GM19372 (cell line): ENCODE results near the gene RABGEF1.
"Not testable (repeated sequence)": the region's sequence is repeated elsewhere in the genome, so short reads cannot be mapped to it uniquely, and the experiment has no call there.

ENCODE experiments used
- ATAC-seq: cut with Tn5 transposase; IDR thresholded peaks from one replicate; pipeline ENCODE4 v1.9.1; 2021; ENCODE audit warnings: mild to moderate bottlenecking, low read depth, moderate library complexity; ENCODE audit not compliant: unreplicated experiment

Gene RABGEF1

DNA sequence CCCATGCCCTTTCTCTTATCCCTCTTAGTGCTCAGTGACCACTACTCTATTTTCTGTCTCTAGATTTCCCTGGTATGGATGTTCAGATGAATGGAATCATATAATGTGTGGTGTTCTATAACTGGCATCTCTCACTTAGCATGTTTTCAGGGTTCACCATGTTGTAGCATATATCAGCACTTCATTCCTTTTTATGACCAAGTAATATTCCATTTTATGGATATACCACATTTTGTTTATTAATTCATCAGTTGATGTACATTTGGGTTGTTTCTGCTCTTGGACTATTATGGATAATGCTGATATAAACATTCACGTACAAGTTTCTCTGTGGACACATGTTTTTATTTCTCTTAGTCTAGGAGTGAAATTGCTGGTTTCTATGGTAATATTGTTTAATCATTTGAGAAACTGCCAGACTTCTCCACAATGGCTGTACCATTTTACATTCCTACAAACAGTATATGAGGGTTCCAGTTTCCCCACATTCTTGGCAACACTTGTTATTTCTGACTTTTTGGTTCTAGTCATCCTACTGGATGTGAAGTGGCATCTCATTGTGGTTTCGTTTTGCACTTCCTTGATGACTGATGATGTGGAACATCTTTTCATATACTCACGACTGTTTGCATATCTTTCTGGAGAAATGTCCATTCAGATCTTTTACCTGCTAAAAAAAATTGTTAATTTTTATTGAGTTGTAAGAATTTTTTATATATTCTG, 23.3 kb downstream of the RABGEF1 start:
- ATAC-seq = not testable (repeated sequence)

DNA sequence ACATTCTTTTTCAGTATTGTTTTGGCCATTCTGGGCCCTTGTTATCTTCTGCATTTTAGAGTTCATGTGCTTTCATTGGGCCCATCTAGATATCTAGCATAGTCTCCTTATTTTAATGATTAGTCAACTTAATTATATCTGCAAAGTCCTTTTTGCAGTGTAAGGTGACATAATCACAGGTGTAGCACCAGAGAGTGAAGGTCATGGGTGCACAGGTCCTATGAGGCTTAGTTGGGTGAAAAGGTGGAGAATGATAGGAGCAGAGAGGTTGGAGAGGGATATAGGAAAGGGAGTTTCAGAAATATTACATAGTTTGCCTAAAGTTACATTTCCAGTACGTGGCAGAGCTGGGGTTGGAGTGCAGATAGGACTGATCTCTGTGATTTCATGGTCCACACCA, 24.4 kb downstream of the RABGEF1 start:
- not testable (repeated sequence) for ATAC-seq

DNA sequence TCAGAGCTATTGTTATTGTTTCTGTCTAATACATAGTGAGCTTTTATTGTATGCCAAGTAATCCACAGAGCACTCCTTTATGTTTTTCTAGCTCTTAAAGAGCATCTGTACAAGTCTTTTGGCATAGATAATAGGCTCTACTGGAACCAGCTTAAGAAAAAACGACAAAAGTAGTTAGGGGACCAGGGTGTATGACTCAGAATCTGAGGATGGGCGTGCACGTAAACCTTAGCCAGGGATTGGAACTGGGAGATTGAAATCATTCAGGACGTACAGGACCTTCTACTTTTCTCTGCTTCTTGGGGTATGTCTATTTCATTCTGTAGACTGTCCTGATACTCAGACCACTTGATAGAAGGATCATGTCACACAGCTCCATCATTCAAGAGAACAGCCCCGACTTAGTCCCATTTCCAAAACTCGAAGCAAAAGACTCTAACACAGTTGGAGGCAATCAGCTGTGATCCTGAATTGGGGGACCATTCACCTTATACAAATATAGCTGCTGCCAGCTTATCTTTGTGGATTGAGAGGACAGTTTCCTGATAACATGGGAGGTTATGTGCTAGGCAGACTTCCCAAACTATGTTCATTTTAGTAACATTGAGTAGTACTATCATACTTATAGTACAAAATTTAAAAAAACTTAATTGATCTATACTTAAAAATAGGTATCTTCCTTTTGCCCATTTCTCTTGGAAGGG, 24.9 kb downstream of the RABGEF1 start:
- ATAC-seq = not testable (repeated sequence)

DNA sequence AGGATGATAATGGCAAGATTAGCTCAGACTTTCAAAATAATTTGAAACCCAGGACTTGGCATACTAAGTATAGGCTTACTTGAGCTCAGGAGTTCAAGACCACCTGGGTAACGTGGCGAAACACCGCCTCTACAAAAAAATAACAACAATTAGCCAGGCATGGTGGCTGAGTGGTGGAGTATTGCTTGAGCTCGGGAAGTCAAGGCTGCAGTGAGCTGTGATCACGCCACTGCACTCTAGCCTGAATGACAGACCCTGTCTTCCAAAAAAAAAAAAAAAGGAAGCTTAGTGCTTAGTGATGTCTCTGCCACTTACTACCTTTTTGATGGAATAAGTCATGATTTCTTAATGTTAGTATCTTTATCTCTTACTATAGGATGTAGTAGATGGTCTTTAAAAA, 25.5 kb downstream of the RABGEF1 start:
- ATAC-seq = no peak

DNA sequence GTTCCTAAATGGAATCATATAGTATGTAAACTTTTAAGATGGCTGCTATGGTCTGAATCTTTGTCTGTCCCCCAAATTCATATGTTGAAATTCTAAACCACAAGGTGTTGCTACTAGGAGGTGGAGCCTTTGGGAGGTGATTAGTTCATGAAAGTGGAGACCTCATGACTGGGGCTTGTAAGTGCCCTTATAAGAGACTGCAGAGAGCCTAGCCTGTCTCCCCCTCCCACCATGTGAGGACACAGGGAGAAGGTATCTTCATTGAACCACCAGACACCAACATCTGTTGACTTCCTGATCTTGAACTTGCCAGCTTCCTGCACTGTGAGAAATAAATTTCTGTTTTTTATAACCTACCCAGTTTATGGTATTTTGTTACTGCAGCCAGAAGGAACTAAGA, 27.0 kb downstream of the RABGEF1 start:
- ATAC-seq = not testable (repeated sequence)

DNA sequence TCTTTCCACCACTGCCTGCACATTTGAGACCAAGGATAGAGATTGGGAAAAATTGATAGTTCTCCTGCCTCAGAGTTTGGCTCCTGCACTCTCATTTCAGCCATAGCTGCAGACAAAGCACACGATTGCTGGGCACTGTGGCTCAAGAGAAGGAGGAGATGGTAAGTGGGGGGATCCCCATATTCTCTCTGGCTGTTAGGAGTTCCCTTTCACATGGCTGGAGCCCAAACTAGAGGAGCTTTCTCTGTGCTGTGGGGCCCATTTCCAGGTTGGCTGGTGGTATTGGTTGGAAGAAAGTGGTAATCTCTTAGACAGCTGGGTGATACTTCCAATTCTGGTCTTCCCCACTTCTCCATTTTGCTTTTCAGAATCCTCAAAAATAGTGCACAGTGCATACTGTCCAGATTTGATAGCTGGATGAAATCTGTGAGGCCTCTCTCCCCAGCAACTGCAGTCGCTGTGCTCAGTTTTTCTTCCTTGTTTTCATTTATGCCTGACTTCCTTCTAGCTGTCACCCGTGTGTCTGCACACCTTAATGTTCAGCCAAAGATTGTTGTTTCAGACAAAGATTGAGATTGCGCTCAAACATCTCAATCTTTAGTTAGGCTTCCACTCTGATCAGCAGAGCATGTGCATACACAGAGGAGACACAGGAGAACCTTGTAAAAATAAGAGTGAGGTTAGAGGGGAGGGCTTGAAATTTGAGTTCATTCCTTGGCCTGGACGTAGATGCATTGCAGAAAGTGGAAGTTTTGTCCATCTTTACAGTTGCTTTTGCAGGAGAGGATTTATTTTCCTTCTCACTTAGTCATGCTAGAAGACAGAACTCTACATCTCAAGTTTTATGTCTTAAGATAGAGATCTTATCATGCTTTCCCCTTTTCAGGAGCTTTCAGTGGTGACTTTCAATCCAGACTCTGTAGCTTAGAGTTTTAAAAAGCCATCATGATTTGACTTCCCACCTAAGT, 28.6 kb downstream of the RABGEF1 start:
- ATAC-seq = no peak

DNA sequence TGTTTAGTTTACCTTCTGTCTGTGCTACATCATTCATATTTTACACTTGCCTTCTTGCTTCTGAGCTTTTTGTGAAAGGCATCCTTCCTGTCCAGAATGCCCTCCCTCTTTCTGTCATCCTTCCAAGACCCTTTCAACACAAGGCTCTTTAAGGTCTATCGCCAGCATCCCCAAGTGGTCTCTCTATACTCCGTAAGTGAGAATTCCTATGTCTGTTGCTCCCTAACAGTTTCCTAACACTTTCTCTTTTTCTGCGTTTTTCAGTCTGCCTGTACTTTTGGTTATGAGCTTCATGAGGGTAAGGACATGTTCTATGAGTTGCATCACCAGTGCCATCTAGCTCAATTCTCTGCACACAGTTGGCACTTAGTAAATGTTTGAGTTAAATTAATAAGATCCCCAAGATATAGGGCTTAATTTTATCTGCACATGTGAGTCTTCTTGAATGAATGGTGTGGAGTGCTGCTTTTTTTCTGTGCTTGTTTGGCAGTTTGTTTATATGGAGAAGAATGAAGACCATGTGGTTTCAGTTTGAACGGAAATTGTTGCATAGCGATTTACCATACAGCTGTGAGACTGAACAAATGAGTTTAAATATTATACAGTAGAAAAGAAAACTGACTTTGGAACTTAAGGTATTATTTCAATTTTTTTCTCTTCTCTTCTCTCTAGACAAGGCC, 29.4 kb downstream of the RABGEF1 start:
- no peak for ATAC-seq

DNA sequence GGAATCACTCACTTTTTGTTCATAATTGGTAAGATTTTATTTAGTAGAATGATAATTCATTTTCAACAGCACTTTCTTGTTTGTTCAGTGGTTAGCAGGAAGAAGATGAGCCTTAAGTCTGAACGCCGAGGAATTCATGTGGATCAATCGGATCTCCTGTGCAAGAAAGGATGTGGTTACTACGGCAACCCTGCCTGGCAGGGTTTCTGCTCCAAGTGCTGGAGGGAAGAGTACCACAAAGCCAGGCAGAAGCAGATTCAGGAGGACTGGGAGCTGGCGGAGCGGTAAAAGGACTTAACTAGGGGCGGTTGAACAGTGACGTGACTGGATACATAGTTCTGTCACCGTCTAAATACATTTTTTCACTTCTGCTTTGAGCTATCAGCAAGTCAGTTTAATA, 31.3 kb downstream of the RABGEF1 start:
- no peak for ATAC-seq

DNA sequence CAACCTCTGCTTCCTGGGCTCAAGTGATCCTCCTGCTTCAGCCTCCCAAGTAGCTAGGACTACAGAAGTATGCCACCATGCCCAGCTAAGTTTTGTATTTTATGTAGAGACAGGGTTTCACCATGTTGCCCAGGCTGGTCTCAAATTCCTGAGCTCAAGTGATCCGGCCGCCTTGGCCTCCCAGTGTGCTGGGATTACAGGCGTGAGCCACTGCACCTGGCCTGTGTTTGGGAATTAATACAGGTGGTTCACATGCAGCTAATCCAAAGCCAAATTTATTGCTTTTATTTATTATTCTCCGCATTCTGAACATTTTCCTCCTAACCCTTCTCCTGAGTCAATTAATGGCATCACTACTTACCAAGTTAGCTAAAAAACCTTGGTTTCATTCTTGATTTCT, 33.2 kb downstream of the RABGEF1 start:
- not testable (repeated sequence) for ATAC-seq

DNA sequence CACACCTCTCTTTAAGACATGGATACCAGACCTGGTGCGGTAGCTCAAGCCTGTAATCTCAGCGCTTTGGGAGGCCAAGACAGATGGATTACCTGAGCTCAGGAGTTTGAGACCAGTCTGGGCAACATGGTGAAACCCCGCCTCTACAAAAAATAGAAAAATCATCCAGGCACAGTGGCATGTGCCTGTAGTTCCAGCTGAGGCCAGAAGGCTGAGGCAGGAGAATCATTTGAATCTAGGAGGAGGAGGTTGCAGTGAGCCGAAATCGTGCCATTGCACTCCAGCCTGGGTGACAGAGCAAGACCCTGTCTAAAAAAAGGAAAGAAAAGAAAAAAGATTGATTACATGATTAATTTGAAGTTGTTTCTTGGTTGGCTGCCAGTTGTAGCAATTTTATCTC, 35.9 kb downstream of the RABGEF1 start:
- not testable (repeated sequence) for ATAC-seq

DNA sequence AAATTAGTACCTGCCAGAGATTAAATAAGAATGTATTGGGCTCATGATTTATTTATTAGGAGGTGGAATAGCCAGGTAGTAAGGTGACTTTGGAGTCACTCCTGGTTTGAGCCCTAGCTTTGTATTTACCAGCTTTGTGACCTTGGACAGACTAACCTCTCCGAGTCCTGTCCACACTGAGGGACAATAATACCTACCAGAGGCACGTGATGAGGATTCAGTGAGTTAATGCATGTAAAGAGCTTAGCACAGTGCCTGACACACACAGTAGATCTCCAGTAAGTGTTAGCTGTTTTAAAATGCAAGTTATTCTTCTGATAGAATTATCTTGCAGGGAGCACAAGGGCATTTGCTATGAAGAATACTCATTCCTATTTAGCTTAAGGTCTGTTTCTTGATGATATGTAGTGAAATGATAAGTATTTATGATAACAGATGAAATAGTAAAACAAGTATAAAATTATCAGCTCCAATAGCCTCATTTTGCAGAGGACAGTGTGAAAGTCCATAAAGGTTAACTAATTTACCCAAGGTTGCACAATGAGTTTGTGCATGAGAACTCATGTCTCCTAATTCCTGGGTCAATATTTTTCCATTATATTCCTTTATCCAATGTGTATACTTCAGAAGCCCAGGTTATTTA, 36.4 kb downstream of the RABGEF1 start:
- no peak for ATAC-seq

DNA sequence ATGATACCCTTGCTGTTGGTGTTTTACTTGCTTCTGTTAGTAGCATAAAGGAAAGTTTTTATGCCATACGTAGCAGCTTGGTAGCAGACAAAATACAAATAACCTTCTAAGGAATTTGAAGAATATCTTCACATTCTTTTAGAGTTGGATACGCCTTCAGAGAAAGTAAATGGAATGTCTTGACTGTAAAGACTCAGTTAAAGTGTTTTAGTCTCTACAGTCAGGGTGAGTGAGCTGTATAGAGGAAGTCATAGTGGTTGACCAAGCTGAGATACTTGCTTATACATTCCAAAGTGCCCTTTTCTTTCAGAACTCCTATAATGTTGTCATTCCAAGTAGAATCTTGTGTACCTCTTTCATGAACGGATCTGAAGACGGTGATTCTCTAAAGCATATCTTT, 37.7 kb downstream of the RABGEF1 start:
- ATAC-seq = no peak

DNA sequence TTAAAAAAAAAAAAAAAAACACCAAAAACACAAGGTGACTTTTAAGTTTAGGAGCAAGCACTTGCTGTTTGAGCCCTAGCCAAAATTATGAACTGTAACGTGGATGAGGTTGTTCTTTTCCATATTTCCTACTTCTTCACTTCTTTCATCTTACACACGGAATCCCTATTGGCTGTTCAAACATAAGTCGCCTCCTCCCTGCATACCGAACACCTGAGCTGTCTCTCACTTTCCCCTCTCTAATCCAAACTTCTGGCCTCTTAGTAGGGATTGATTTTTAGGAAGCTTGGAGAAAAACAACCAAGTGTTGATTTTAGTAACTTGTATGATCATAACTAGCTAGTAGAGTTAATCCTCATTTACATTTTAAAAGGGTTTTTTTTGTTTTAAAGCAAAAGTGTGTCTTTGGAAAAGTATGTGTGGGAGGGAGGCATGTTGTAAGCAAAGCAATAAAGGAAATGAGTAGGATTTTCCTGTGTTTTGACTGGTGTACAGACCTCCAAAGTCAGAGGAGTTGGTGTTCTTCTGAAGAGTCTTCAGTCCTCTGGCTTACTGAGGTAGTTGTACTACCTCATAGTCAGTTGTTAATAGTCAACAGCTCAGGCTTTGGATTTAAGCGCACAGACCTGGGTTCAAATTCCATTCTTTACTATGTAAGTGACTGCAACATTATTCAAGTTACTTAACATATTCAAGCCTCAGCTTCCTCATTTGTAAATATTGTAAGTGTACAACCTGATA, 39.3 kb downstream of the RABGEF1 start:
- ATAC-seq = no peak

DNA sequence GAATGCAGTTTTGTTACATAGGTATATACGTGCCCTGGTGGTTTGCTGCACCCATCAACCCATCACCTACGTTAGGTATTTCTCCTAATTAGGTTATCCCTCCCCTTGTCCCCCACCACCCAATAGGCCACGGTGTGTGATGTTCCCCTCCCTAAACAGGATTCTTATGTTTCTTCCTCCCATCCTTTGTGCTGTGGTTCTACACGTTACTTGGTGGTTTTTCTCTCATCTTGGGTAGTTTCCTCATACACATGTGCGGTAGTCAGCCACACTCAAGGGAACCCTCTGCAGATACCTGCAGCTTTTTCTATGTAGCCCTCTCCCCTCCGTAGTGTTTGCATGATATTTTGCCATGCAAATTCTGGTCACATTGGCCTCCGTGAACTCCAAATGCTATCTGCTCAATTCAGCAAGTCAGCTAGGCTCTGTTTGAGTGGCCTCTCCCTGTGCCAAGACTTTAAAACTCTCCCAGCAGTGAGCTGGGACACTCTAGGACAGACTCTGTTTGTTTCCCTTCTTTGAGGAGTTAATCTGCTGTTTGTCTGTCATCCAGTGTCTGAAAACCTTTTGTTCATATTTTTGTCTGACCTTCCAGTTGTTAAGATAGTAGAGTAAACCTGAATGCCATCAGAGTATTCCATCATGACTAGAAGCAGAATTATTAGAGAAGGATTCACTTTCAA, 41.0 kb downstream of the RABGEF1 start:
- ATAC-seq = no peak

DNA sequence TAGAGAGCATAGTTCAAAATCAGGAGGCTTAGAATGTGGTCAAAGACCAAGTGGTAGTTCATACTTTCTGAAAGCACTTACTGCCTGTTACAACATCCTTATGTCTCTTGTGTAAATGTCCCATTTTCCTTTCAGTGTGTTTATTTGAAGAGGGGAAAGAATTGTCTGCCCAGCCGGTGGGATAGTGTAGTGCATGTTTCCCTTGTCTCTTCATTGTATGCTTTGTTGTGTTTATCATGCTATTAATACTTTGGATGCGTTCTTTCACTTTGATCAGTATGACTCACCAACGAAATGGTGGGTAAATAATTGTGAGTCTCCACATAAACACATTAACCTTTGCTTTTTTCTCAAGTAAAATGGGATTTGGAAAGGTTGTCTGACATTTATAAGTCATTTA, 42.3 kb downstream of the RABGEF1 start:
- ATAC-seq = not testable (repeated sequence)

DNA sequence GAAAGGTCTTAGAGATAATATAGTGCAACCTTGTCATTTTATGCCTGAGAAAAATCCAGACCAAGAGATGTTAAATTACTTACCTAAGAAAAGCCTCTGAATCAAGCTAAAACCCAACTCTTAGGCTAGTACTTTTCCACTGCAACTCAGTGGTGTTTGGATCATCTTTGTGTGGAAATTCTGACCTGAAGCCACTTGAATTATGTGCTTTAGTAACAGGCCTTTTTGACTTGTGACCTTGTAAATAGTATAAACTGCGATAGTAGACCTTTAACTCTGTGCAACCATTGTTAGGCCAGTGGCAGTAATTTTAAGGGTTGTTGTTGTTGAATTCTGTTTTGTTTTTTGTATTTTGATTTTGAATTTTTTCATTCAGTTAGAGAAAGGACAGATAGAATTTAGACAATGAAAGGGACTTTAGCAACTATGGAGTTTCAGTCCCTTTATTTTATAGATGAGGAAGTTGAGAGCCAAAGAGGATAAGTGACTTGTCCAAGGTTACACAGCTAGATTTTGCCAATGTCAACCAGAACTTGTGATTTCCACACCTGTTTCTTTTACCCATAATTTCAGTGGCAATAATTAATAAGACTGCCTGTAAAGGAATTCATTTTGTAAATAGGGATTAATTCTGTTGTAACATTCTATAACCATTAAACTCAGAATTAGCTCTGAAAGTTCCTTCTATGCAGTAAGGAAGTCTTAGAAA, 43.5 kb downstream of the RABGEF1 start:
- ATAC-seq = not testable (repeated sequence)

DNA sequence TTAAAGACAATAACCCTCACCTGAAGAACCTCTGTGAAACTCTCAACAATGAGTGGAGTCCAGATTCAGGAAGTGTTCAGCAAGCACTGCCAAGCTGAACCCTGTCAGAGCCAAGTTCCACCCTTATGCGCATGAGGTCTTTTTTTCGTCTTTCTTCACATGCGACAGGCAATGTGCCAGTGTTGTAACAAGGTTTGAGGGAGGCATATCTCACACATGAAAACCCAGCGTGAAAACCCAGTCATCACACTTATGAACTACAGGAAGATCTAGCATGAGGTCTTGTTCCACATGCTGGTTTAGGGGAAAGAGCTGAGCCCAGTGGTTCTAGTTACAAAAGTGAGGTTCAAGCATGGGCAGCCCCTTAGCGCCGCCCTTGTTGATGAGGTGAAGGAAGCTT, 49.7 kb downstream of the RABGEF1 start:
- no peak for ATAC-seq

DNA sequence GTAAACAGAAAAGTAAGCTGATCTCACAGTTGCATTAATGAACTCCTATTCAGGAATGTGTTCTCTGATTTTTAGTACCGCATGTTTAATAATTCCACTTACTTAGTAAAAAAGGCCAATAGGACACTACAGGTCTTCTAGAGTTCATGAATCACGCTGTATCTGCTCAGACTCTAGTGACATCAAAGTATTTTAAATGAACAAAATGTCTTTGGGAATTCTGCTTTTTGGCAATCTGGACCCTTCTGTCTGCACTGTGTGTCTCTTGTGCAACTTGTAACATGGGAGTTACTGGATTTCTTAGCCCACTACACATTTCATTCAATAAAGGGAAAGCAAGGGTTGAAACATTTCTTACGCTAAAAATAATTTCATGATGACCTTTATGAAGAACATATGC, 50.2 kb downstream of the RABGEF1 start:
- no peak for ATAC-seq
